HG02798 (cell line): ENCODE results near the gene SPATA31A5.
"Not testable (repeated sequence)": the region's sequence is repeated elsewhere in the genome, so short reads cannot be mapped to it uniquely, and the experiment has no call there.

ENCODE experiments used
- ATAC-seq: cut with Tn5 transposase; IDR thresholded peaks from one replicate; pipeline ENCODE4 v1.9.1; 2021; ENCODE audit warnings: mild to moderate bottlenecking; ENCODE audit not compliant: unreplicated experiment, poor library complexity

The SPATA31A5 gene

DNA sequence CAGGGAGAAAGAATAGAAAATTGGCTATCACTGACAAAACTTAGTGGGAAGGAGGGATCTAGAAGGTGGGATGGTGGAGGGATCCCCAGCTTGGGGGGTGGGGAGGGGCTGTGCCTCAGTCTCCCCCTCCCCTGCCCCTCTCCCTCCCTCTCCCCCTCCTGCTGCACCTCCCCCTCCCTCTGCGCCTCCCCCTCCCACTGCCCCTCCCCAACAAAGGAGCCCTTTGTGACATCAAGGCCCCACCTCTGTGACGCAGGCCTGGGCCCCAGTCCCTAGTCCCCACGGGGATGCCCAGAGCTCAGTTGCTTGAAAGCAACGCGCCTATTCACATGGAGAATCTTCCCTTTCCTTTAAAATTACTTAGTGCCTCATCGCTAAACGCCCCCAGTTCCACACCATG, at the start of gene SPATA31A5:
SPATA31A5 (plus strand) TSS at position 301 of the 400 bp plus-strand sequence; CDS start at position 330, 29 bp downstream.
- not testable (repeated sequence) for ATAC-seq

DNA sequence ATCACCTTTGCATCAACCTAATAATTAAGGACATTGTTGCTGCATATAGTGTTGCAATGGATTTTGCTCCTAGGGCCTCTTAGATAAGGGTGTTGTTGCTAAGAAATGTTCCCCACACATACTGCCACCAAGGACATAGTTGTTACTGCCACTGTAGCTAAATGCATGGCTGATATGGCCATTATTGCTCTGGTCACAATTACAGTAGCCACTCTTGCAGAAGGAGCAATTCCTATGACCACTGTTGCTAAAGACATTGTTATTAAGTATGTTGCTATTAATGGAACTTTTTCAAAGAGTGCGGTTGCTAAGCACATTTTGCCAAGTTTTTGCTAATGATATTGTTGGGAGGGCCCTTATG, 48.8 kb downstream of the SPATA31A5 start:
- ATAC-seq, result not testable (repeated sequence)

DNA sequence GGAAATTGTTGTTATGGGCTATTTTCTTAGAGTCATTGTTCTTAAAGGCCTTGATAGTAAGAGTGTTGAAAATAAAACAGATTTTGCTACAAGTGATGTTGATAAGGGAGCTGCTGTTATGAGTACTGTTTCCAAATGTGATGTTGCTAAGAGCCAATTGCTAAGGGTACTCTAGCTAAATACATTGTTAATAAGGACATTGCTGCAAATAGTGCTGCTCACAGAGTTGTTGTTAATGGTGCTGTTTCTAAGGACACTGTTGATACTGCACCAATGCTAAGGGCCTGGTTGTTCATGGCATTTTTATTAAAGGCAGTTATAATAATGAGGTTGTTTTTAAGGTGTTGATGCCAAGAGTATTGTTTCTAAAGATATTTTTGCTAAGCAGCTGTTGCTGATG, 52.2 kb downstream of the SPATA31A5 start:
- not testable (repeated sequence) for ATAC-seq
